Upper lobe of left lung (tissue), 4 donors: ENCODE measurements around the gene MTCL1.

Experiments used
- POLR2AphosphoS5 ChIP-seq, 2 donors: sonication (generic); formaldehyde crosslinking; IDR thresholded peaks; one replicate each; pipeline ENCODE4 v1.5.1; 2017; ENCODE audit warnings: antibody characterized with exemption in 2 of 2
- TF ChIP-seq, protein P1 (sequence below), 6 experiments: fragments of 450-650 bp in 4 of 6; fragments of 200-600 bp in 2 of 6; sonication (generic) in 2 of 6; IDR thresholded peaks; one replicate each; pipeline ENCODE4 v1.5.1; 2016 to 2019; ENCODE audit warnings: antibody characterized with exemption in 6 of 6

DNA sequence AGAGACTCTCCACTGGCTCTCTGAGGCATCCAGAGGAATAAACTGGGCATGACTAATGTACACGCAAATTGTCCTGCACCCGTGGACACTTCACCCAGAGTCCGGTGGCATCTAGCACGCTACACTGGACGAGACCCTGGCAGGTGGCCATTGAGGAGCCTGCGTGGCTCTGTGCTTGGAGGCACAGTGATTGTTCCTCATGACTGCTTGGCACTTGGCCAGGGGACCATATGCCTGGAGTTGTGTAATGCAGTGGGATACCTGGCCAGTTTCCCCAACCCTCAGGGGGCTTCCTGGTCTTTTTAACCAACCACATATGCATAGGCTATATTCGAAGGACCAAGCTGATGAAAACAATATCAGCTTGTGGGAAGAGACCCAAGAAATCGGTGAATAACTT lies 66.6 kb downstream of the MTCL1 start:
- no peak for TF ChIP-seq POLR2AphosphoS5 (IDR thresholded peaks at IDR 0.05)
- TF ChIP-seq, protein P1, sequence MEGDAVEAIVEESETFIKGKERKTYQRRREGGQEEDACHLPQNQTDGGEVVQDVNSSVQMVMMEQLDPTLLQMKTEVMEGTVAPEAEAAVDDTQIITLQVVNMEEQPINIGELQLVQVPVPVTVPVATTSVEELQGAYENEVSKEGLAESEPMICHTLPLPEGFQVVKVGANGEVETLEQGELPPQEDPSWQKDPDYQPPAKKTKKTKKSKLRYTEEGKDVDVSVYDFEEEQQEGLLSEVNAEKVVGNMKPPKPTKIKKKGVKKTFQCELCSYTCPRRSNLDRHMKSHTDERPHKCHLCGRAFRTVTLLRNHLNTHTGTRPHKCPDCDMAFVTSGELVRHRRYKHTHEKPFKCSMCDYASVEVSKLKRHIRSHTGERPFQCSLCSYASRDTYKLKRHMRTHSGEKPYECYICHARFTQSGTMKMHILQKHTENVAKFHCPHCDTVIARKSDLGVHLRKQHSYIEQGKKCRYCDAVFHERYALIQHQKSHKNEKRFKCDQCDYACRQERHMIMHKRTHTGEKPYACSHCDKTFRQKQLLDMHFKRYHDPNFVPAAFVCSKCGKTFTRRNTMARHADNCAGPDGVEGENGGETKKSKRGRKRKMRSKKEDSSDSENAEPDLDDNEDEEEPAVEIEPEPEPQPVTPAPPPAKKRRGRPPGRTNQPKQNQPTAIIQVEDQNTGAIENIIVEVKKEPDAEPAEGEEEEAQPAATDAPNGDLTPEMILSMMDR (IDR thresholded peaks at IDR 0.05), result no peak
